Gastrocnemius medialis (tissue), 4 donors: ENCODE data around the gene RPS26. TPM values are rescaled to one million over a fixed set of nuclear protein-coding genes. Genes with fewer than 3 reads are reported as not detected.

Experiments
- ATAC-seq, 2 donors: fragments of 150-250 bp; one replicate each; pipeline ENCODE4 v1.9.1; 2016
- DNase-seq, 2 donors: peaks; one replicate each; pipeline ENCODE4 v3.0.0-alpha.2; 2019
- H3K27ac ChIP-seq, 4 donors: fragments of 200-600 bp; sonication (generic); 1 replicate in 1 of 4; 2 replicates in 3 of 4; pipeline ENCODE4 v1.5.1; 2016 to 2018; ENCODE audit warnings: mild to moderate bottlenecking in 2 of 4, moderate library complexity in 1 of 4
- H3K27me3 ChIP-seq, 3 donors: fragments of 200-600 bp; sonication (generic) in 2 of 3; 1 replicate in 1 of 3; 2 replicates in 2 of 3; pipeline versions ENCODE4 v1.5.1 to v1.6.0; 2016 to 2019; ENCODE audit warnings: mild to moderate bottlenecking in 1 of 3, moderate library complexity in 1 of 3
- H3K36me3 ChIP-seq, 2 donors: fragments of 200-600 bp; sonication (generic) in 1 of 2; one replicate each; pipeline ENCODE4 v1.5.1; 2017 to 2018
- H3K4me1 ChIP-seq, 2 donors: fragments of 200-600 bp; sonication (generic) in 1 of 2; one replicate each; pipeline ENCODE4 v1.5.1; 2016 to 2017; ENCODE audit warnings: mild to moderate bottlenecking in 2 of 2
- H3K4me3 ChIP-seq, 4 donors: fragments of 200-600 bp; sonication (generic) in 3 of 4; 1 replicate in 1 of 4; 2 replicates in 3 of 4; pipeline ENCODE4 v1.5.1; 2016 to 2019; ENCODE audit warnings: mild to moderate bottlenecking in 2 of 4
- H3K9me3 ChIP-seq, 3 donors: fragments of 200-600 bp; sonication (generic) in 2 of 3; 1 replicate in 1 of 3; 2 replicates in 2 of 3; pipeline ENCODE4 v1.5.1; 2016 to 2019
- CTCF ChIP-seq, 5 experiments: fragments of 450-650 bp in 3 of 5; fragments of 200-600 bp in 2 of 5; sonication (generic) in 2 of 5; IDR thresholded peaks in 4 of 5; conservative IDR thresholded peaks in 1 of 5; 1 replicate in 4 of 5; 2 replicates in 1 of 5; pipeline ENCODE4 v1.5.1; 2016 to 2019; ENCODE audit warnings: antibody characterized with exemption in 5 of 5, mild to moderate bottlenecking in 3 of 5, moderate library complexity in 3 of 5
- POLR2A ChIP-seq, 2 donors: fragments of 450-650 bp; IDR thresholded peaks; one replicate each; pipeline ENCODE4 v1.6.1; 2017; ENCODE audit warnings: antibody characterized with exemption in 2 of 2, mild to moderate bottlenecking in 2 of 2, moderate library complexity in 2 of 2
- in situ Hi-C, 4 donors: fragments of 200-750 bp; cut with MboI; loops; one replicate each; pipeline versions ENCODE4 v1.15.0 to v1.8.0; 2017; ENCODE audit warnings: low sequenced_read_pairs in 4 of 4
- intact Hi-C: fragments of 100-400 bp; cut with DNase I; formaldehyde crosslinking; loops from one replicate; pipeline ENCODE4 v1.15.1; 2023; ENCODE audit warnings: low total_unique reads
- total RNA-seq, 4 donors: library from RNA; depleted of rRNA; stranded (reverse); fragments of >200 nt; gene quantifications; one replicate each; pipeline versions ENCODE4 v1.1.0 to v1.2.3, GENCODE V29; 2016

The RPS26 gene
- total RNA-seq, 4 donors from 2014 or later = 618 to 1,648 (median 1,209) TPM

- Histone ChIP-seq H3K4me3 (peak within 1 kb of the TSS; percentile 54 to 62 (median 58)), H3K4me1 (peaks cover 3 to 19% of the 10 kb centered on the region in 2 donors), H3K36me3 (no peaks in the 10 kb centered on the region), H3K27me3 (peaks cover 10 to 24% (median 12%) of the 10 kb centered on the region in 3 donors), H3K9me3 (no peaks in the 10 kb centered on the region), H3K27ac (peak within 1 kb of the TSS; percentile 21 to 59 (median 39))
- DNase-seq (peak; percentile 14 to 65), ATAC-seq (peak; percentile 74 to 76)
- TF ChIP-seq CTCF (IDR thresholded peaks at IDR 0.05 in 4 of 5, conservative IDR thresholded peaks at IDR 0.05 in 1 of 5) (no peak), POLR2A (IDR thresholded peaks at IDR 0.05) (peak in 1 of 2 donors; percentile 18)
- in situ Hi-C loops = no loop called here
- intact Hi-C loops = loop anchor here (2.0 kb wide), 1 partner anchor 25 kb away; the partner anchor contains the start of gene PA2G4
Measured at GRCh38 chr12:56079723-56080555, 38.2 kb downstream of the RPS26 start, which contains the start of gene ERBB3. ERBB3 (plus strand) TSS chr12:56080165; CDS start chr12:56080301, 136 bp downstream.

- H3K27me3 ChIP-seq = peaks cover 10 to 24% (median 12%) of the 10 kb centered on the region in 3 donors
- H3K27ac ChIP-seq = no peak overlapping the region
- ATAC-seq = no peak
- H3K9me3 ChIP-seq = no peaks in the 10 kb centered on the region
- DNase-seq = no peak
- H3K4me1 ChIP-seq = peaks cover 3 to 19% of the 10 kb centered on the region in 2 donors
- in situ Hi-C loops (no loop called here), intact Hi-C loops (no loop called here)
- peak overlapping the region in 3 of 4 donors; percentile 54 to 59 (median 57) for H3K4me3 ChIP-seq
- TF ChIP-seq POLR2A (IDR thresholded peaks at IDR 0.05) (no peak), CTCF (IDR thresholded peaks at IDR 0.05 in 4 of 5, conservative IDR thresholded peaks at IDR 0.05 in 1 of 5) (no peak)
- no peaks in the 10 kb centered on the region for H3K36me3 ChIP-seq
Measured at GRCh38 chr12:56080556-56081138, 38.9 kb downstream of the RPS26 start.

GRCh38 chr12:56081393-56082347 is 40.0 kb downstream of the RPS26 start:
- TF ChIP-seq POLR2A (IDR thresholded peaks at IDR 0.05) (no peak), CTCF (IDR thresholded peaks at IDR 0.05 in 4 of 5, conservative IDR thresholded peaks at IDR 0.05 in 1 of 5) (no peak)
- Histone ChIP-seq H3K4me1 (peaks cover 3 to 19% of the 10 kb centered on the region in 2 donors), H3K36me3 (no peaks in the 10 kb centered on the region), H3K27me3 (peaks cover 10 to 24% (median 12%) of the 10 kb centered on the region in 3 donors), H3K4me3 (no peak overlapping the region), H3K27ac (no peak overlapping the region), H3K9me3 (no peaks in the 10 kb centered on the region)
- ATAC-seq = no peak
- in situ Hi-C loops (no loop called here), intact Hi-C loops (no loop called here)
- no peak for DNase-seq

GRCh38 chr12:56082382-56082781 is 40.7 kb downstream of the RPS26 start:
- H3K36me3 ChIP-seq = no peaks in the 10 kb centered on the region
- TF ChIP-seq POLR2A (IDR thresholded peaks at IDR 0.05) = no peak
- DNase-seq (no peak), ATAC-seq (no peak)
- no peak overlapping the region for H3K27ac ChIP-seq
- H3K9me3 ChIP-seq = no peaks in the 10 kb centered on the region
- H3K27me3 ChIP-seq = peaks cover 10 to 24% (median 12%) of the 10 kb centered on the region in 3 donors
- intact Hi-C loops (no loop called here), in situ Hi-C loops (no loop called here)
- no peak overlapping the region for H3K4me3 ChIP-seq
- peaks cover 3 to 19% of the 10 kb centered on the region in 2 donors for H3K4me1 ChIP-seq
